Parathyroid adenoma (tissue), 2 donors: ENCODE data around the gene XRCC1.

ENCODE experiments used
- H2AFZ ChIP-seq: fragments of 300-600 bp; sonication (generic); one replicate; pipeline ENCODE4 v1.7.0; 2017; ENCODE audit warnings: antibody characterized with exemption, mild to moderate bottlenecking
- H3K27ac ChIP-seq: fragments of 300-600 bp; sonication (generic); one replicate; pipeline ENCODE4 v1.7.0; 2017
- H3K27me3 ChIP-seq: fragments of 300-600 bp; sonication (generic); one replicate; pipeline ENCODE4 v1.7.0; 2017; ENCODE audit warnings: low read length; ENCODE audit not compliant: control insufficient read depth, insufficient read depth
- H3K36me3 ChIP-seq: fragments of 300-600 bp; sonication (generic); one replicate; pipeline ENCODE4 v1.7.0; 2017; ENCODE audit warnings: low read length; ENCODE audit not compliant: control insufficient read depth, insufficient read depth
- H3K4me1 ChIP-seq: fragments of 300-600 bp; sonication (generic); one replicate; pipeline ENCODE4 v1.7.0; 2017; ENCODE audit warnings: control low read depth
- H3K4me2 ChIP-seq: fragments of 300-600 bp; sonication (generic); one replicate; pipeline ENCODE4 v1.7.0; 2017; ENCODE audit warnings: low read length
- H3K4me3 ChIP-seq: fragments of 300-600 bp; sonication (generic); one replicate; pipeline ENCODE4 v1.7.0; 2017; ENCODE audit warnings: low read depth, low read length
- H3K79me2 ChIP-seq: fragments of 300-600 bp; sonication (generic); one replicate; pipeline ENCODE4 v1.7.0; 2017; ENCODE audit warnings: control low read depth
- H3K9ac ChIP-seq: fragments of 300-600 bp; sonication (generic); one replicate; pipeline ENCODE4 v1.7.0; 2017; ENCODE audit warnings: mild to moderate bottlenecking
- H3K9me3 ChIP-seq: fragments of 300-600 bp; sonication (generic); one replicate; pipeline ENCODE4 v1.7.0; 2017; ENCODE audit warnings: low read length; ENCODE audit not compliant: control insufficient read depth
- CTCF ChIP-seq: fragments of 300-600 bp; sonication (generic); IDR thresholded peaks from one replicate; pipeline ENCODE4 v1.7.0; 2017; ENCODE audit warnings: antibody characterized with exemption, mild to moderate bottlenecking
- donor health status: primary hyperparathyroidism.

Gene XRCC1

GRCh38 chr19:43540381-43540780 lies 34.9 kb downstream of the XRCC1 start:
- Histone ChIP-seq H3K9ac (no peak overlapping the region), H3K27ac (no peak overlapping the region), H3K27me3 (no peaks in the 10 kb centered on the region), H2AFZ (no peak overlapping the region), H3K79me2 (no peaks in the 10 kb centered on the region), H3K9me3 (no peaks in the 10 kb centered on the region), H3K4me1 (no peaks in the 10 kb centered on the region), H3K36me3 (no peaks in the 10 kb centered on the region), H3K4me2 (no peak overlapping the region), H3K4me3 (no peak overlapping the region)
- no peak for TF ChIP-seq CTCF

GRCh38 chr19:43538922-43539321 lies 36.4 kb downstream of the XRCC1 start:
- no peak for TF ChIP-seq CTCF
- Histone ChIP-seq H3K4me1 (peaks cover 8% of the 10 kb centered on the region), H3K79me2 (no peaks in the 10 kb centered on the region), H3K9ac (no peak overlapping the region), H2AFZ (no peak overlapping the region), H3K36me3 (no peaks in the 10 kb centered on the region), H3K27me3 (no peaks in the 10 kb centered on the region), H3K4me2 (no peak overlapping the region), H3K27ac (no peak overlapping the region), H3K4me3 (no peak overlapping the region), H3K9me3 (no peaks in the 10 kb centered on the region)

- H3K27me3 ChIP-seq, result no peaks in the 10 kb centered on the region
- H3K4me1 ChIP-seq, result peaks cover 16% of the 10 kb centered on the region
- H3K27ac ChIP-seq, result peak overlapping the region; percentile 92
- H3K36me3 ChIP-seq, result no peaks in the 10 kb centered on the region
- H2AFZ ChIP-seq, result peak overlapping the region; percentile 90
- no peaks in the 10 kb centered on the region for H3K9me3 ChIP-seq
- TF ChIP-seq CTCF, result peak; percentile 70
- H3K79me2 ChIP-seq, result no peaks in the 10 kb centered on the region
- no peak overlapping the region for H3K4me3 ChIP-seq
- H3K9ac ChIP-seq, result no peak overlapping the region
- peak overlapping the region; percentile 91 for H3K4me2 ChIP-seq
Measured at GRCh38 chr19:43534816-43535761, 40.2 kb downstream of the XRCC1 start.

GRCh38 chr19:43534305-43534815 lies 41.0 kb downstream of the XRCC1 start:
- Histone ChIP-seq H3K27ac (peak overlapping the region; percentile 92), H3K4me3 (peak overlapping the region; percentile 60), H3K9me3 (no peaks in the 10 kb centered on the region), H3K9ac (no peak overlapping the region), H2AFZ (peak overlapping the region; percentile 90), H3K4me1 (peaks cover 16% of the 10 kb centered on the region), H3K79me2 (no peaks in the 10 kb centered on the region), H3K36me3 (no peaks in the 10 kb centered on the region), H3K27me3 (no peaks in the 10 kb centered on the region), H3K4me2 (peak overlapping the region; percentile 91)
- TF ChIP-seq CTCF, result no peak
